ENCODE results near the gene SYT13.

DNA sequence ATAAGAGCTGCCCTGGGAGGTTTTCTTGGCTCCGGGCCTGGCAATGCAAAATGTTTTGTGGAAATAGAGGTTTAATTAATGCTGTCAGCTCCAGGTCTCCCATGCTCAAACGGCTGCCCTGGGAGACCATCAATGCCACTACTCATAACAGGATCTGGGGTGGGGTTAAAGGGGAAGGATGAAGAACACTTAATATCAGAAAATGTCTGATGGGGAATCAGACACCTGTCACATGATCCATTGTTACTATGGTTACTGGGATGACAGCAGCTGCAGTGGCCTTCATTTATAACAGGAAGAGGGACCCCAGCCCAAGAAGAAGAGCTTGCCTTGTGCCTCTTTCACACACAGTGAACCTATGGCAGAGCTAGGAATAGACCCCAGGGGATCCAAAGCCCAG lies 2.2 kb upstream of the SYT13 start:
- no peak for TF ChIP-seq CTCF (IDR thresholded peaks at IDR 0.05; ENCODE audit: poor library complexity)
- TF ChIP-seq EZH2phosphoT487 (IDR thresholded peaks at IDR 0.05; ENCODE audit: low read depth, severe bottlenecking, unreplicated experiment), result no peak
- TF ChIP-seq EZH2 (IDR thresholded peaks at IDR 0.05; ENCODE audit: borderline replicate concordance), result no peak
